WTC11 (cell line): ENCODE results near the gene SYT9. TPM values are rescaled to one million over a fixed set of nuclear protein-coding genes. Genes with fewer than 3 reads are reported as not detected.

Source experiments
- HMGA2 ChIP-seq: fragments of 250-450 bp; sonication (Bioruptor Pico); IDR thresholded peaks from 2 replicates; pipeline ENCODE4 v1.4.0; 2021; ENCODE audit warnings: mild to moderate bottlenecking, moderate library complexity
- HMGXB4 ChIP-seq: sonication (generic); formaldehyde crosslinking; IDR thresholded peaks from 2 replicates; pipeline ENCODE4 v1.8.1; 2023; ENCODE audit warnings: mild to moderate bottlenecking, moderate library complexity, missing genetic modification reagents
- IRF2 ChIP-seq: sonication (generic); formaldehyde crosslinking; IDR thresholded peaks from 2 replicates; pipeline ENCODE4 v1.8.0; 2022; ENCODE audit warnings: low read depth, missing genetic modification reagents, borderline replicate concordance
- KAT7 ChIP-seq: sonication (generic); formaldehyde crosslinking; IDR thresholded peaks from 2 replicates; pipeline ENCODE4 v1.8.1; 2023; ENCODE audit warnings: missing genetic modification reagents, mild to moderate bottlenecking, borderline replicate concordance
- NFATC4 ChIP-seq: fragments of 250-450 bp; sonication (Bioruptor Pico); IDR thresholded peaks from 2 replicates; pipeline ENCODE4 v1.9.0; 2021; ENCODE audit warnings: mild to moderate bottlenecking
- NR3C1 ChIP-seq: sonication (generic); formaldehyde crosslinking; conservative IDR thresholded peaks from 2 replicates; pipeline ENCODE4 v1.8.1; 2023; ENCODE audit warnings: low read depth, mild to moderate bottlenecking, missing genetic modification reagents
- PRDM15 ChIP-seq: sonication (generic); formaldehyde crosslinking; IDR thresholded peaks from 2 replicates; pipeline ENCODE4 v1.8.0; 2022; ENCODE audit warnings: missing genetic modification reagents
- SMAD3 ChIP-seq: sonication (generic); formaldehyde crosslinking; IDR thresholded peaks from 2 replicates; pipeline ENCODE4 v1.8.0; 2022; ENCODE audit warnings: missing genetic modification reagents, mild to moderate bottlenecking, borderline replicate concordance
- SOX15 ChIP-seq: fragments of 250-450 bp; sonication (Bioruptor Pico); IDR thresholded peaks from 2 replicates; pipeline ENCODE4 v1.9.0; 2021; ENCODE audit warnings: mild to moderate bottlenecking
- SP1 ChIP-seq: sonication (generic); formaldehyde crosslinking; conservative IDR thresholded peaks from 2 replicates; pipeline ENCODE4 v1.8.1; 2022; ENCODE audit warnings: missing genetic modification reagents
- USF1 ChIP-seq: sonication (generic); formaldehyde crosslinking; IDR thresholded peaks from 2 replicates; pipeline ENCODE4 v1.8.0; 2022; ENCODE audit warnings: mild to moderate bottlenecking, missing genetic modification reagents
- ZNF138 ChIP-seq: sonication (generic); formaldehyde crosslinking; conservative IDR thresholded peaks from 2 replicates; pipeline ENCODE4 v1.8.1; 2022; ENCODE audit warnings: mild to moderate bottlenecking, moderate library complexity, missing genetic modification reagents
- ZNF232 ChIP-seq: sonication (generic); formaldehyde crosslinking; IDR thresholded peaks from 2 replicates; pipeline ENCODE4 v1.8.0; 2022; ENCODE audit warnings: mild to moderate bottlenecking, missing genetic modification reagents
- total RNA-seq: library from RNA; stranded (reverse); gene quantifications from 3 replicates; pipeline ENCODE4 v1.2.3, GENCODE V29; 2021
- TF ChIP-seq, protein P1 (sequence below): fragments of 250-450 bp; sonication (Bioruptor Pico); IDR thresholded peaks from 2 replicates; pipeline ENCODE4 v1.9.0; 2021; ENCODE audit warnings: mild to moderate bottlenecking, borderline replicate concordance
- TF ChIP-seq, protein P2 (sequence below): sonication (generic); formaldehyde crosslinking; IDR thresholded peaks from 2 replicates; pipeline ENCODE4 v1.8.1; 2022; ENCODE audit warnings: low read depth, missing genetic modification reagents, borderline replicate concordance

The SYT9 gene
- total RNA-seq, 1 experiment from 2014 or later = 1.3 TPM

- TF ChIP-seq ZNF232 (CRISPR knock-in tag) (no peak), NR3C1 (CRISPR knock-in tag) (no peak), SMAD3 (no peak), HMGXB4 (CRISPR knock-in tag) (no peak), PRDM15 (CRISPR knock-in tag) (no peak), SP1 (no peak), ZNF138 (CRISPR knock-in tag) (no peak), HMGA2 (CRISPR knock-in tag) (no peak), USF1 (CRISPR knock-in tag) (no peak), KAT7 (CRISPR knock-in tag) (no peak), SOX15 (no peak), NFATC4 (CRISPR knock-in tag) (no peak), IRF2 (CRISPR knock-in tag) (no peak)
- TF ChIP-seq, protein P1, sequence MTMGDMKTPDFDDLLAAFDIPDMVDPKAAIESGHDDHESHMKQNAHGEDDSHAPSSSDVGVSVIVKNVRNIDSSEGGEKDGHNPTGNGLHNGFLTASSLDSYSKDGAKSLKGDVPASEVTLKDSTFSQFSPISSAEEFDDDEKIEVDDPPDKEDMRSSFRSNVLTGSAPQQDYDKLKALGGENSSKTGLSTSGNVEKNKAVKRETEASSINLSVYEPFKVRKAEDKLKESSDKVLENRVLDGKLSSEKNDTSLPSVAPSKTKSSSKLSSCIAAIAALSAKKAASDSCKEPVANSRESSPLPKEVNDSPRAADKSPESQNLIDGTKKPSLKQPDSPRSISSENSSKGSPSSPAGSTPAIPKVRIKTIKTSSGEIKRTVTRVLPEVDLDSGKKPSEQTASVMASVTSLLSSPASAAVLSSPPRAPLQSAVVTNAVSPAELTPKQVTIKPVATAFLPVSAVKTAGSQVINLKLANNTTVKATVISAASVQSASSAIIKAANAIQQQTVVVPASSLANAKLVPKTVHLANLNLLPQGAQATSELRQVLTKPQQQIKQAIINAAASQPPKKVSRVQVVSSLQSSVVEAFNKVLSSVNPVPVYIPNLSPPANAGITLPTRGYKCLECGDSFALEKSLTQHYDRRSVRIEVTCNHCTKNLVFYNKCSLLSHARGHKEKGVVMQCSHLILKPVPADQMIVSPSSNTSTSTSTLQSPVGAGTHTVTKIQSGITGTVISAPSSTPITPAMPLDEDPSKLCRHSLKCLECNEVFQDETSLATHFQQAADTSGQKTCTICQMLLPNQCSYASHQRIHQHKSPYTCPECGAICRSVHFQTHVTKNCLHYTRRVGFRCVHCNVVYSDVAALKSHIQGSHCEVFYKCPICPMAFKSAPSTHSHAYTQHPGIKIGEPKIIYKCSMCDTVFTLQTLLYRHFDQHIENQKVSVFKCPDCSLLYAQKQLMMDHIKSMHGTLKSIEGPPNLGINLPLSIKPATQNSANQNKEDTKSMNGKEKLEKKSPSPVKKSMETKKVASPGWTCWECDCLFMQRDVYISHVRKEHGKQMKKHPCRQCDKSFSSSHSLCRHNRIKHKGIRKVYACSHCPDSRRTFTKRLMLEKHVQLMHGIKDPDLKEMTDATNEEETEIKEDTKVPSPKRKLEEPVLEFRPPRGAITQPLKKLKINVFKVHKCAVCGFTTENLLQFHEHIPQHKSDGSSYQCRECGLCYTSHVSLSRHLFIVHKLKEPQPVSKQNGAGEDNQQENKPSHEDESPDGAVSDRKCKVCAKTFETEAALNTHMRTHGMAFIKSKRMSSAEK (CRISPR knock-in tag) = no peak
- TF ChIP-seq, protein P2, sequence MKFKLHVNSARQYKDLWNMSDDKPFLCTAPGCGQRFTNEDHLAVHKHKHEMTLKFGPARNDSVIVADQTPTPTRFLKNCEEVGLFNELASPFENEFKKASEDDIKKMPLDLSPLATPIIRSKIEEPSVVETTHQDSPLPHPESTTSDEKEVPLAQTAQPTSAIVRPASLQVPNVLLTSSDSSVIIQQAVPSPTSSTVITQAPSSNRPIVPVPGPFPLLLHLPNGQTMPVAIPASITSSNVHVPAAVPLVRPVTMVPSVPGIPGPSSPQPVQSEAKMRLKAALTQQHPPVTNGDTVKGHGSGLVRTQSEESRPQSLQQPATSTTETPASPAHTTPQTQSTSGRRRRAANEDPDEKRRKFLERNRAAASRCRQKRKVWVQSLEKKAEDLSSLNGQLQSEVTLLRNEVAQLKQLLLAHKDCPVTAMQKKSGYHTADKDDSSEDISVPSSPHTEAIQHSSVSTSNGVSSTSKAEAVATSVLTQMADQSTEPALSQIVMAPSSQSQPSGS (CRISPR knock-in tag) = no peak
Observed at GRCh38 chr11:7439746-7440320, 188.1 kb downstream of the SYT9 start (continued).
